Esophagus squamous epithelium (tissue), 4 donors: ENCODE data around the gene FRMD5.

Experiments
- POLR2A ChIP-seq, 4 donors: fragments of 450-650 bp; IDR thresholded peaks; one replicate each; pipeline ENCODE4 v1.6.1; 2017; ENCODE audit warnings: antibody characterized with exemption in 4 of 4, mild to moderate bottlenecking in 4 of 4, moderate library complexity in 3 of 4
- TF ChIP-seq, protein P1 (sequence below), 6 experiments: fragments of 450-650 bp in 4 of 6; fragments of 200-600 bp in 2 of 6; sonication (generic) in 2 of 6; IDR thresholded peaks; one replicate each; pipeline ENCODE4 v1.5.1; 2016 to 2019; ENCODE audit warnings: antibody characterized with exemption in 6 of 6, mild to moderate bottlenecking in 4 of 6, moderate library complexity in 4 of 6

DNA sequence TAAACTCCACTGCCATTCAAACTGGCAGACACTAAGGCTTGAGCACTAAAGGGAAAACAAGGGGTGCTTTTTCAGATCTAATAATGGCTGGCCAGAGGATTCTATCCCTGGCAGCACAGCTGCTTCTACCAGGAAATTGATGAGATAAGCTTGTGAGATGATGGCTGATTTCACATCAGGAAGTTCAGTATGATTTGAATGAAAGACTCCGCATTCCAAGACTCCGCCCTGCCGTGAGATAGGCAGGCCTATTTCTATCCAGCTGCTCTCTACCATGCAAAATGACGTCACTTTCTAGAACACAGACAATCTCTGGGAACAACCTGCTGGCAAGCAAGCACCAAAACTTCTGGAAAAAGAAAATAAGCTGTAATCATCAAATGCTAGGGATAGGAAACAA is 196.5 kb downstream of the FRMD5 start:
- TF ChIP-seq, protein P1, sequence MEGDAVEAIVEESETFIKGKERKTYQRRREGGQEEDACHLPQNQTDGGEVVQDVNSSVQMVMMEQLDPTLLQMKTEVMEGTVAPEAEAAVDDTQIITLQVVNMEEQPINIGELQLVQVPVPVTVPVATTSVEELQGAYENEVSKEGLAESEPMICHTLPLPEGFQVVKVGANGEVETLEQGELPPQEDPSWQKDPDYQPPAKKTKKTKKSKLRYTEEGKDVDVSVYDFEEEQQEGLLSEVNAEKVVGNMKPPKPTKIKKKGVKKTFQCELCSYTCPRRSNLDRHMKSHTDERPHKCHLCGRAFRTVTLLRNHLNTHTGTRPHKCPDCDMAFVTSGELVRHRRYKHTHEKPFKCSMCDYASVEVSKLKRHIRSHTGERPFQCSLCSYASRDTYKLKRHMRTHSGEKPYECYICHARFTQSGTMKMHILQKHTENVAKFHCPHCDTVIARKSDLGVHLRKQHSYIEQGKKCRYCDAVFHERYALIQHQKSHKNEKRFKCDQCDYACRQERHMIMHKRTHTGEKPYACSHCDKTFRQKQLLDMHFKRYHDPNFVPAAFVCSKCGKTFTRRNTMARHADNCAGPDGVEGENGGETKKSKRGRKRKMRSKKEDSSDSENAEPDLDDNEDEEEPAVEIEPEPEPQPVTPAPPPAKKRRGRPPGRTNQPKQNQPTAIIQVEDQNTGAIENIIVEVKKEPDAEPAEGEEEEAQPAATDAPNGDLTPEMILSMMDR (IDR thresholded peaks at IDR 0.05) = no peak
- no peak for TF ChIP-seq POLR2A (IDR thresholded peaks at IDR 0.05)
